Cerebellar nuclear complex (tissue), 1 donor: ENCODE measurements around the gene RPTOR.

Experiments used
- DNase-seq, 2 experiments: peaks; one replicate each; lab custom pipeline; 2025; lab: John Stamatoyannopoulos, UW

RPTOR gene

GRCh38 chr17:80816241-80817103 is 271.8 kb downstream of the RPTOR start:
- DNase-seq = no peak

- DNase-seq = no peak
These were observed 272.7 kb downstream of the RPTOR start for GRCh38 chr17:80817321-80817845.

GRCh38 chr17:80817861-80818260 is 273.2 kb downstream of the RPTOR start:
- DNase-seq = no peak

GRCh38 chr17:80818871-80819270 is 274.2 kb downstream of the RPTOR start:
- no peak for DNase-seq

GRCh38 chr17:80819422-80820164 is 275.0 kb downstream of the RPTOR start:
- DNase-seq = no peak

GRCh38 chr17:80820331-80820730 is 275.7 kb downstream of the RPTOR start:
- no peak for DNase-seq

- no peak for DNase-seq
These were observed 276.9 kb downstream of the RPTOR start for GRCh38 chr17:80821546-80821945.

GRCh38 chr17:80822021-80822699 is 277.5 kb downstream of the RPTOR start:
- DNase-seq = no peak

GRCh38 chr17:80822700-80823410 is 278.2 kb downstream of the RPTOR start:
- DNase-seq = no peak

GRCh38 chr17:80824549-80825470 is 280.2 kb downstream of the RPTOR start:
- DNase-seq = no peak

- no peak for DNase-seq
These were observed 281.1 kb downstream of the RPTOR start for GRCh38 chr17:80825471-80826345.

GRCh38 chr17:80826346-80826954 is 281.8 kb downstream of the RPTOR start:
- DNase-seq = no peak

- DNase-seq = peak in 1 of 2 experiments; percentile 72
These were observed 282.5 kb downstream of the RPTOR start for GRCh38 chr17:80826955-80827645.

- DNase-seq = no peak
These were observed 283.3 kb downstream of the RPTOR start for GRCh38 chr17:80827646-80828643.

GRCh38 chr17:80829166-80829813 is 284.7 kb downstream of the RPTOR start:
- DNase-seq = no peak

- no peak for DNase-seq
These were observed 285.6 kb downstream of the RPTOR start for GRCh38 chr17:80830020-80830780.
